ENCODE measurements around the gene DUOXA1. TPM values are rescaled to one million over a fixed set of nuclear protein-coding genes. Genes with fewer than 3 reads are reported as not detected.
A peak's percentile ranks its signal among the peaks of the same experiment; 100 is the strongest.

DUOXA1 gene
- total RNA-seq, 1 donor from 2014 or later = 27.1 TPM

DNA sequence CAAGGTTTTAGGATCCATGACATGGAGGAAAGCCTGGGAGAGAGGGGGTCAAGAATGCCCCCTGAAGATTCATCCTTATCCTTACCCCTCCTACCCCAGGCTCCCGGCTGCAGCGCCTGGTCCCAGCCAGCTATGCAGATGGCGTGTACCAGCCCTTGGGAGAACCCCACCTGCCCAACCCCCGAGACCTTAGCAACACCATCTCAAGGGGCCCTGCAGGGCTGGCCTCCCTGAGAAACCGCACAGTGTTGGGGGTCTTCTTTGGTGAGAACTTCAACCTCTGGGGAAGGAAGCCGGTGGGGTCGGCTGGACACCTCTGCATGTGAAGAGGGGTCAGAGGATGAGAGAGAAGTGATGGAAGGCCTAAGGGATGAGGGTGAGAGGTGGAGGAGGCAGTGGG lies 4.4 kb upstream of the DUOXA1 start:
- Histone ChIP-seq H3K36me3 (ENCODE audit: control insufficient read depth, insufficient read depth, low read length) (peaks cover 10% of the 10 kb centered on the region), H3K27me3 (ENCODE audit: control insufficient read depth, insufficient read depth, low read length) (no peaks in the 10 kb centered on the region), H3K4me3 (ENCODE audit: low read depth, low read length) (no peak overlapping the region)
- TF ChIP-seq, protein P1, sequence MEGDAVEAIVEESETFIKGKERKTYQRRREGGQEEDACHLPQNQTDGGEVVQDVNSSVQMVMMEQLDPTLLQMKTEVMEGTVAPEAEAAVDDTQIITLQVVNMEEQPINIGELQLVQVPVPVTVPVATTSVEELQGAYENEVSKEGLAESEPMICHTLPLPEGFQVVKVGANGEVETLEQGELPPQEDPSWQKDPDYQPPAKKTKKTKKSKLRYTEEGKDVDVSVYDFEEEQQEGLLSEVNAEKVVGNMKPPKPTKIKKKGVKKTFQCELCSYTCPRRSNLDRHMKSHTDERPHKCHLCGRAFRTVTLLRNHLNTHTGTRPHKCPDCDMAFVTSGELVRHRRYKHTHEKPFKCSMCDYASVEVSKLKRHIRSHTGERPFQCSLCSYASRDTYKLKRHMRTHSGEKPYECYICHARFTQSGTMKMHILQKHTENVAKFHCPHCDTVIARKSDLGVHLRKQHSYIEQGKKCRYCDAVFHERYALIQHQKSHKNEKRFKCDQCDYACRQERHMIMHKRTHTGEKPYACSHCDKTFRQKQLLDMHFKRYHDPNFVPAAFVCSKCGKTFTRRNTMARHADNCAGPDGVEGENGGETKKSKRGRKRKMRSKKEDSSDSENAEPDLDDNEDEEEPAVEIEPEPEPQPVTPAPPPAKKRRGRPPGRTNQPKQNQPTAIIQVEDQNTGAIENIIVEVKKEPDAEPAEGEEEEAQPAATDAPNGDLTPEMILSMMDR (IDR thresholded peaks at IDR 0.05; ENCODE audit: insufficient read depth, low read length, severe bottlenecking) = no peak
- DNase-seq (ENCODE audit: low read depth) (no peak), FAIRE-seq (no peak)

- H3K4me3 ChIP-seq (ENCODE audit: low read depth, low read length) = no peak overlapping the region
- DNase-seq (ENCODE audit: low read depth) (peak; percentile 62), FAIRE-seq (no peak)
- no peaks in the 10 kb centered on the region for H3K27me3 ChIP-seq (ENCODE audit: control insufficient read depth, insufficient read depth, low read length)
- TF ChIP-seq, protein P1 (IDR thresholded peaks at IDR 0.05; ENCODE audit: insufficient read depth, low read length, severe bottlenecking) = no peak
- H3K36me3 ChIP-seq (ENCODE audit: control insufficient read depth, insufficient read depth, low read length) = peaks cover 7% of the 10 kb centered on the region
Observed at GRCh38 chr15:45133561-45133920, 3.9 kb upstream of the DUOXA1 start.

DNA sequence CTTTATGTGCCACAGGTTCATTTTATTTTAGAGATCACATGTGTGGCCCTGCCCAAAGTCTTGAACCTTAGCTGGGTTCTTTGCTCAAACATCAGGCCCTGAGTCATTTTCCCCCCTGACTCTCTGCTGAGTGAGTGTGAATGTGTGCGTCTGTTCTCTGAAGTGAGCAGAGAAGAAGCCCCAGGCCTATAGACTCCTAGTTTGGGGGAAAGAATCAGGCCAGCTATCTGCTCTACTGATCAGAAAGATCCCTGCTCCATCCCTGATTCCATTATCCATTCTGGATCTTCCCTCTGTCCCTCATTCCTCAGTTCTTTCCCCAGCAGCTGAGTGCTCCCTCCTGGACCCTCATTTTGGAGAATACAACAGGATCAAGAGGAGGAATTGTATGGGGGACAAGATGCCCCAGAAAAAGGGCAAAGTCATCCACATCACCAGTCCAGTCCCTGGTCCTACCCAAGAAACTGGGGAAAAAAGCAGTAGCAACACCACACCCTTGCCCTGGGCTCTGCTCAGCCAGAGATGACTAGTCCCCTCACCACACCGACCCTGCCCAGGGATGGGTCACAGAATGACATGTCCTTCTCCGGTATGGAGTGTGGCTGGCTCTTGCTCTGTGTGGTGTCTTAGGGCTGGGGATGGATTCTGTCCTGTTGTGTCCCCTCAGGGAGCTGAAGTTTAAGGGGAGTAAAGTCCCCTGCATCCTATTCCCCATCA lies 3.3 kb upstream of the DUOXA1 start:
- Histone ChIP-seq H3K27me3 (ENCODE audit: control insufficient read depth, insufficient read depth, low read length) (no peaks in the 10 kb centered on the region), H3K4me3 (ENCODE audit: low read depth, low read length) (no peak overlapping the region), H3K36me3 (ENCODE audit: control insufficient read depth, insufficient read depth, low read length) (peaks cover 6% of the 10 kb centered on the region)
- TF ChIP-seq, protein P1 (IDR thresholded peaks at IDR 0.05; ENCODE audit: insufficient read depth, low read length, severe bottlenecking) = no peak
- DNase-seq (ENCODE audit: low read depth) (peak; percentile 48), FAIRE-seq (no peak)

- no peak for DNase-seq (ENCODE audit: low read depth)
- no peak for FAIRE-seq
- no peaks in the 10 kb centered on the region for H3K27me3 ChIP-seq (ENCODE audit: control insufficient read depth, insufficient read depth, low read length)
Observed at GRCh38 chr15:45131510-45131909, 1.8 kb upstream of the DUOXA1 start.

GRCh38 chr15:45130291-45131000 lies 767 bp upstream of the DUOXA1 start:
- DNase-seq (ENCODE audit: low read depth) = no peak
- TF ChIP-seq, protein P1 (IDR thresholded peaks at IDR 0.05; ENCODE audit: insufficient read depth, low read length, severe bottlenecking) = no peak
- no peaks in the 10 kb centered on the region for H3K27me3 ChIP-seq (ENCODE audit: control insufficient read depth, insufficient read depth, low read length)
- peak overlapping the region; percentile 65 for H3K4me3 ChIP-seq (ENCODE audit: low read depth, low read length)
- FAIRE-seq = no peak
- H3K36me3 ChIP-seq (ENCODE audit: control insufficient read depth, insufficient read depth, low read length) = peaks cover 3% of the 10 kb centered on the region

More at GRCh38 chr15:45131510-45131909, 1.8 kb upstream of the DUOXA1 start:
- TF ChIP-seq, protein P1 (IDR thresholded peaks at IDR 0.05; ENCODE audit: insufficient read depth, low read length, severe bottlenecking) = no peak
- H3K4me3 ChIP-seq (ENCODE audit: low read depth, low read length) = no peak overlapping the region
- H3K36me3 ChIP-seq (ENCODE audit: control insufficient read depth, insufficient read depth, low read length) = peaks cover 3% of the 10 kb centered on the region

All from bronchial epithelial cell (primary cell).